Activated T-helper 1 cell treated with anti-CD3 and anti-CD28 coated beads, Interleukin-12 subunit alpha, Interleukin-12 subunit beta, Interleukin-2, Interleukin-4 antibody, amounts not matched to agents 30 ng/mL and 10 ng/mL and 1 ng/mL, durations not matched to agents 14 hours and 24 hours and 36 hours (primary cell): Measurements from ENCODE around the gene LRCH1. TPM values are rescaled to one million over a fixed set of nuclear protein-coding genes. Genes with fewer than 3 reads are reported as not detected.

Source experiments
- DNase-seq: peaks from one replicate; pipeline ENCODE4 v3.0.0; 2021; ENCODE audit warnings: low spot score
- H3K27ac Mint-ChIP-seq: one replicate; pipeline ENCODE4 v1.8.0; 2021; ENCODE audit warnings: mild to moderate bottlenecking, mixed read lengths
- H3K27me3 Mint-ChIP-seq: one replicate; pipeline ENCODE4 v1.8.0; 2022; ENCODE audit warnings: mild to moderate bottlenecking, moderate library complexity, mixed read lengths; ENCODE audit not compliant: insufficient read depth
- H3K36me3 Mint-ChIP-seq: one replicate; pipeline ENCODE4 v1.8.0; 2021; ENCODE audit warnings: low read depth, mixed read lengths
- H3K4me1 Mint-ChIP-seq: one replicate; pipeline ENCODE4 v1.8.0; 2021; ENCODE audit warnings: low read depth, mixed read lengths
- H3K4me3 Mint-ChIP-seq: one replicate; pipeline ENCODE4 v1.8.0; 2021; ENCODE audit warnings: mild to moderate bottlenecking, moderate library complexity, mixed read lengths
- H3K9me3 Mint-ChIP-seq: one replicate; pipeline ENCODE4 v1.8.0; 2021; ENCODE audit warnings: mixed read lengths
- intact Hi-C: fragments of 100-400 bp; cut with micrococcal nuclease; formaldehyde crosslinking; loops from one replicate; pipeline ENCODE4 v1.15.1; 2024
- total RNA-seq: library from RNA; stranded (reverse); gene quantifications from 2 replicates; pipeline ENCODE4 v1.2.3, GENCODE V29; 2022

The LRCH1 gene
- total RNA-seq, 1 donor from 2014 or later: 20.3 TPM

GRCh38 chr13:46795321-46795720, 242.4 kb downstream of the LRCH1 start:
- peak overlapping the region; percentile 71 for H3K4me3 Mint-ChIP-seq
- no peaks in the 10 kb centered on the region for H3K27me3 Mint-ChIP-seq
- H3K36me3 Mint-ChIP-seq: peaks cover 15% of the 10 kb centered on the region
- intact Hi-C loops: loop anchor here (5.0 to 10.0 kb wide), 3 partner anchors 128 to 621 kb away; no protein-coding TSS in a partner anchor
- H3K4me1 Mint-ChIP-seq: peaks cover 36% of the 10 kb centered on the region
- H3K9me3 Mint-ChIP-seq: no peaks in the 10 kb centered on the region
- no peak overlapping the region for H3K27ac Mint-ChIP-seq
- no peak for DNase-seq

DNA sequence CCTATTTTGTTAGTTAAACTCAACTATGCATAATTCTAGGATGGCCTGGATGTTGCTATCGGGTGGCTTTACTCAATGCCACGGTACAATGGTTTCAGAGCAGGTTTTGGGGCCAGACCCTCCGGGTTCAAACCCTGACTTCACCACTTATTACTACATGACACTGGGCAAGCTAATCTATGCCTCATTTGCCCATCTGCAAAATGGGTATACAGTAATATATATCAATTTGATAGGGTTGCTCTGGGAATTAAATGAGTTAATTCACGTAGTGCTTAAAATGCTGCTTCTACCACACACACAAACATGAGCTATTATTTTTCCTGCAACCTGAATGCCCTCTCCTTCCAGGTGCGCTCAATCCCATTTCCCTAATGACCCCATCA, 243.2 kb downstream of the LRCH1 start:
- Mint-ChIP-seq H3K27ac (peak overlapping the region; percentile 95), H3K4me3 (peak overlapping the region; percentile 93), H3K27me3 (peaks cover 2% of the 10 kb centered on the region), H3K9me3 (no peaks in the 10 kb centered on the region), H3K36me3 (peaks cover 7% of the 10 kb centered on the region), H3K4me1 (peaks cover 36% of the 10 kb centered on the region)
- no peak for DNase-seq
- intact Hi-C loops: loop anchor here (2.0 to 10.0 kb wide), 4 partner anchors 129 to 1243 kb away; no protein-coding TSS in a partner anchor

GRCh38 chr13:46796515-46797474, 243.8 kb downstream of the LRCH1 start, which contains the start of gene ESD:
TSS of gene ESD (minus strand) at chr13:46797161. CDS start at chr13:46791413, 5,748 bp downstream.
- Mint-ChIP-seq H3K36me3 (peaks cover 7% of the 10 kb centered on the region), H3K27me3 (peaks cover 7% of the 10 kb centered on the region), H3K9me3 (no peaks in the 10 kb centered on the region), H3K4me3 (peak within 1 kb of the TSS; percentile 93), H3K27ac (peak within 1 kb of the TSS; percentile 95), H3K4me1 (peaks cover 36% of the 10 kb centered on the region)
- DNase-seq: peak; percentile 83
- intact Hi-C loops: loop anchor here (1.0 to 10.0 kb wide), 8 partner anchors 44 to 1242 kb away; partner anchors contain the start of gene ZC3H13

DNA sequence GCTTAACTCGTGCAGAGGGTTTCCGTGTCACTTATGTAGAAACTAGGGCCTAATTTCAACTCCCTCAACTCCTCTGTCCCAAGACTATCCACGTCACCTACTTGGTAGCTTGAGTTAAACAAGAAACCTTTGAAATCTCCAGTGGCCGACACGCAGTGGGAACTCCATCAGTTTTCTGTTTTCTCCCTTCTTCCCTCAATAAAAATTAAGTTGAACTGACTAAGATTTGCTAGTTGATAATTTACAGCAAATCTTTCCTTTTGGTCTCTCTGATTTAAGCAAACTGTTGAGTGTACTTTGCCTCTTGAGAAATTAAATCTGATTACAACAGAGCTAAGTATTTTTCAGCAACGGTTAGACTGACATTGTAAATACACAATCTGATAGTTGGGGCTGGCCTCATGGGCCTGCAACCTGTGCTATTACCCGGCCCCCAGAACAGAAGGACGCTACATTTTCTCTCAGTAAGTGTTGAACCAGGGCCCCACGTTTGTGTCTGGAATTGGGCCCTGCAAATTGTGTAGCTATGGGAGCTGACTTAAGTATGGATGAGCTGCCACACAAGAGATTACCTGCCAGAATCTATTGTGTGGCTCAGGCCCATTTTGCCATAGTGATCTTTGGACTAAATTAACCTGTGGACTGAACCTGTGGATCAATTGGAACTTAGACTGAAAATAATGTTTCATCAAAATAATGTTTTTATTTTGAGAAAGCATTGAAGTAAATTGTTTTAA, 244.7 kb downstream of the LRCH1 start:
- Mint-ChIP-seq H3K27me3 (peaks cover 7% of the 10 kb centered on the region), H3K4me1 (peaks cover 36% of the 10 kb centered on the region), H3K36me3 (peaks cover 7% of the 10 kb centered on the region), H3K27ac (peak overlapping the region; percentile 95), H3K9me3 (no peaks in the 10 kb centered on the region), H3K4me3 (peak overlapping the region; percentile 93)
- intact Hi-C loops: loop anchor here (1.0 to 10.0 kb wide), 8 partner anchors 45 to 1241 kb away; partner anchors contain the start of gene ZC3H13
- no peak for DNase-seq

DNA sequence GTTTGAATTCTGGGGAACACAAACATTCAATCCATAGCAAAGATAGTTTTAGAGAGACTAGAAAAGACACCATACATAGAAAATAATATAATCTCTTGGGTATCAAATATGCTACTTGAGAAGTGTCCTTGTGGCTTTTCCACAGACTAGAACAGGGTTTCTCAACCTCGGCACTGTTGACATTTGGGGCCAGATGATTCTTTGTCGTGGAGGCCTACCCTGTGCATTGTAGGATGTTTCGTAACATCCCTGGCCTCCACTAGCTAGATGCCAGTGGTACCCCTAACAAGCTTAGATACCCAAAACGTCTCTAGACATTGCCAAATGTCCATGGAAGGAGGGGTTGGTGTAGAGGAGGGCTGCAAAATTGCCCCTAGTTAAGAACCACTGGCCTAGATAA, 246.2 kb downstream of the LRCH1 start:
- Mint-ChIP-seq H3K27ac (no peak overlapping the region), H3K36me3 (peaks cover 5% of the 10 kb centered on the region), H3K9me3 (no peaks in the 10 kb centered on the region), H3K27me3 (peaks cover 8% of the 10 kb centered on the region), H3K4me3 (no peak overlapping the region), H3K4me1 (peaks cover 30% of the 10 kb centered on the region)
- intact Hi-C loops: loop anchor here (5.0 to 10.0 kb wide), 3 partner anchors 132 to 624 kb away; no protein-coding TSS in a partner anchor
- no peak for DNase-seq

DNA sequence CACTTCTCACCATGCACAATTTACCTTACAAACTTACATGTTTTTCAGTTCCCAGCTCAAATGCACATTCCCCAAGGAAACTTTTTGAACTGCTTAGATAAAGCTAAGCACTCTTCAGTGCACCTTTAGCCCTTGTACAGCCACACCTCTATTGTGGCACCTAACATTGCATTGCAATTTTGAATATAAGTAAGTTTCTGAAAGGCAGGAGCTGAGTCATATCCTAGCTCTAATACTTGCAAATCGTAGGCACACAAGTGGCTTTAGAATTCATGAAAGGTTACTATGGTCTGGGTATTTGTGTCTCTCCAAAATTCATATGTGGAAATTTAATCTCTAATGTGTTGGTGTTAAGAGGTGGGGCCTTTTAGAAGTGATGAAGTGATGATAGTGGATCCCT, 248.9 kb downstream of the LRCH1 start:
- H3K9me3 Mint-ChIP-seq: no peaks in the 10 kb centered on the region
- DNase-seq: no peak
- H3K4me3 Mint-ChIP-seq: no peak overlapping the region
- intact Hi-C loops: no loop called here
- peaks cover 11% of the 10 kb centered on the region for H3K27me3 Mint-ChIP-seq
- no peak overlapping the region for H3K27ac Mint-ChIP-seq
- H3K4me1 Mint-ChIP-seq: peaks cover 8% of the 10 kb centered on the region
- no peaks in the 10 kb centered on the region for H3K36me3 Mint-ChIP-seq

Other genes starting within 250 kb of the LRCH1 start
- gene RUBCNL, start 165.9 kb upstream of the LRCH1 start, total RNA-seq: 1.2 and 2.8 TPM in 2 replicates
- gene ESD, start 244.0 kb downstream of the LRCH1 start, total RNA-seq: 96.8 and 102 TPM in 2 replicates